ENCODE data around the gene LRRC47. TPM values are rescaled to one million over a fixed set of nuclear protein-coding genes. Genes with fewer than 3 reads are reported as not detected.
A peak's percentile ranks its signal among the peaks of the same experiment; 100 is the strongest.

The LRRC47 gene
- total RNA-seq, 1 experiment from 2014 or later: 65.1 TPM

DNA sequence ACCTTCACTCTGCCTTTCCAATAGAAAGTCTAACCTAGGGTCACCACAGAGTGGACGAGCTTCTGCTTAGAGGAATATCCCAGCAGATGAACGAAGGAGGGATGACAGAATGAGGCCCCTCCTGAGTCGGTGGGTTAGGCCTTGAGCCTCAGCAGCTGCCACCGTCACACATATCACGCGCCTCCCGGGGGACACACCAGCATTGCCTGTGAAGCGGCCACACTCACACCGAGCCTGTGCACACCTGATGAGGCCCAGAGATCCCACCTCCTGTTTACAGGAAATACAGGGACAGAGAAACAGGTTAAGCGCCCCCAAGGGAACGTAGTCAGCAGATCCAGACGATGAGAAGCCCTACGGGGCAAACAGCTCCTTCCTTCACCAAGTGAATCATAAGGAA lies 25.1 kb upstream of the LRRC47 start:
- H4K5ac ChIP-seq (ENCODE audit: insufficient read length, low read depth, low read length): no peak overlapping the region
- DNase-seq: peak; percentile 54
- no peaks in the 10 kb centered on the region for H3K23me2 ChIP-seq (ENCODE audit: insufficient read length, low read depth, low read length, poor library complexity, severe bottlenecking)
- H3K9ac ChIP-seq (ENCODE audit: extremely low read depth, insufficient read length, low read length): no peak overlapping the region
- no peak overlapping the region for H3K18ac ChIP-seq (ENCODE audit: insufficient read length, low read depth, low read length)
- no peak overlapping the region for H4K91ac ChIP-seq (ENCODE audit: insufficient read length, low read depth, low read length)
- no peaks in the 10 kb centered on the region for H3K79me2 ChIP-seq (ENCODE audit: insufficient read depth, low read length)
- no peak overlapping the region for H3K14ac ChIP-seq (ENCODE audit: insufficient read depth, low read length)
- H3K4ac ChIP-seq (ENCODE audit: low read depth, low read length): no peak overlapping the region
- H4K20me1 ChIP-seq (ENCODE audit: control insufficient read depth, insufficient read depth, insufficient read length): no peaks in the 10 kb centered on the region
- Mint-ChIP-seq H3K27ac (peak overlapping the region in 1 of 3 experiments; percentile 66; a peak in 2 of 7 replicates), H3K36me3 (ENCODE audit: insufficient read depth in 1 of 3, low read depth in 3 of 3) (peaks cover 8 to 37% (median 19%) of the 10 kb centered on the region in 3 experiments; a peak in 6 of 7 replicates), H3K9me3 (no peaks in the 10 kb centered on the region), H3K4me3 (no peak overlapping the region), H3K4me1 (0 out of 4 replicates have a peak, but pooled peaks cover 0 to 2% of the 10 kb centered on the region in 2 experiments), H3K27me3 (ENCODE audit: low read depth) (no peaks in the 10 kb centered on the region; the same call in 1 of the 2 replicates)
- H2BK12ac ChIP-seq (ENCODE audit: insufficient read length, low read depth, low read length): no peak overlapping the region
- H2BK15ac ChIP-seq (ENCODE audit: low read depth, low read length): no peak overlapping the region
- H3K79me1 ChIP-seq (ENCODE audit: insufficient read depth, low read depth, low read length, poor library complexity, severe bottlenecking): no peaks in the 10 kb centered on the region
- H3K27ac ChIP-seq (ENCODE audit: insufficient read length, low read depth, low read length): no peak overlapping the region
- no peak overlapping the region for H2BK5ac ChIP-seq (ENCODE audit: insufficient read length, low read length)
- no peak overlapping the region for H2AFZ ChIP-seq (ENCODE audit: low read length)
- TF ChIP-seq, protein P1, sequence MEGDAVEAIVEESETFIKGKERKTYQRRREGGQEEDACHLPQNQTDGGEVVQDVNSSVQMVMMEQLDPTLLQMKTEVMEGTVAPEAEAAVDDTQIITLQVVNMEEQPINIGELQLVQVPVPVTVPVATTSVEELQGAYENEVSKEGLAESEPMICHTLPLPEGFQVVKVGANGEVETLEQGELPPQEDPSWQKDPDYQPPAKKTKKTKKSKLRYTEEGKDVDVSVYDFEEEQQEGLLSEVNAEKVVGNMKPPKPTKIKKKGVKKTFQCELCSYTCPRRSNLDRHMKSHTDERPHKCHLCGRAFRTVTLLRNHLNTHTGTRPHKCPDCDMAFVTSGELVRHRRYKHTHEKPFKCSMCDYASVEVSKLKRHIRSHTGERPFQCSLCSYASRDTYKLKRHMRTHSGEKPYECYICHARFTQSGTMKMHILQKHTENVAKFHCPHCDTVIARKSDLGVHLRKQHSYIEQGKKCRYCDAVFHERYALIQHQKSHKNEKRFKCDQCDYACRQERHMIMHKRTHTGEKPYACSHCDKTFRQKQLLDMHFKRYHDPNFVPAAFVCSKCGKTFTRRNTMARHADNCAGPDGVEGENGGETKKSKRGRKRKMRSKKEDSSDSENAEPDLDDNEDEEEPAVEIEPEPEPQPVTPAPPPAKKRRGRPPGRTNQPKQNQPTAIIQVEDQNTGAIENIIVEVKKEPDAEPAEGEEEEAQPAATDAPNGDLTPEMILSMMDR (conservative IDR thresholded peaks at IDR 0.05): peak; percentile 59
- no CpG with 5 or more reads among the region's 13 CpGs for WGBS (ENCODE audit: extremely low coverage, insufficient read length, low lambda C conversion rate)
- no peaks in the 10 kb centered on the region for H3K4me1 ChIP-seq (ENCODE audit: insufficient read depth, low read length)
- no peak overlapping the region for H3T11ph ChIP-seq (ENCODE audit: low read length)
- H3K9me3 ChIP-seq (ENCODE audit: control insufficient read depth, low read depth, low read length): no peaks in the 10 kb centered on the region
- no peak overlapping the region for H3K23ac ChIP-seq (ENCODE audit: insufficient read length, low read depth, low read length)
- H3K56ac ChIP-seq (ENCODE audit: insufficient read length, low read depth, low read length): no peak overlapping the region
- H2BK120ac ChIP-seq (ENCODE audit: low read depth, low read length, poor library complexity, severe bottlenecking): no peak overlapping the region
- H2BK20ac ChIP-seq (ENCODE audit: low read depth, low read length, poor library complexity, severe bottlenecking): no peak overlapping the region
- H3K27me3 ChIP-seq (ENCODE audit: insufficient read depth, low read length): no peaks in the 10 kb centered on the region
- H4K8ac ChIP-seq (replicated peaks; ENCODE audit: insufficient read length, low read depth, low read length): no peak overlapping the region
- no peak overlapping the region for H3K4me2 ChIP-seq (ENCODE audit: insufficient read depth, insufficient read length, low read length)
- H2AK5ac ChIP-seq (ENCODE audit: insufficient read length, low read length): no peak overlapping the region
